PFSK-1 (cell line): ENCODE measurements around the gene SND1.
A peak's percentile ranks its signal among the peaks of the same experiment; 100 is the strongest.

Experiments
- FOXP2 ChIP-seq: optimal IDR thresholded peaks from 2 replicates; pipeline ENCODE3; 2011; ENCODE audit warnings: borderline replicate concordance, control low read depth, inconsistent platforms; ENCODE audit not compliant: insufficient read depth; ENCODE audit errors: extremely low read length, extremely low read depth
- POLR2AphosphoS5 ChIP-seq: IDR thresholded peaks from 2 replicates; pipeline ENCODE4 v1.6.1; 2012; ENCODE audit warnings: low read depth, mild to moderate bottlenecking, control low read depth, low read length, moderate library complexity
- REST ChIP-seq, 2 experiments: IDR thresholded peaks; 2 replicates each; pipeline versions ENCODE4 v1.6.1 to v1.8.0; 2011 to 2012; ENCODE audit warnings: low read depth in 2 of 2, low read length in 2 of 2, control low read depth in 1 of 2, inconsistent platforms in 1 of 2, mild to moderate bottlenecking in 1 of 2, moderate library complexity in 1 of 2; ENCODE audit not compliant: insufficient read depth in 1 of 2
- TAF1 ChIP-seq: IDR thresholded peaks from 2 replicates; pipeline ENCODE4 v1.6.1; 2012; ENCODE audit warnings: low read length, control low read depth, borderline replicate concordance; ENCODE audit not compliant: insufficient read depth

- TF ChIP-seq POLR2AphosphoS5 (no peak), TAF1 (no peak), FOXP2 (peak; percentile 67), REST (IDR thresholded peaks at IDR 0.05; ENCODE audit: insufficient read depth in 1 of 2, low read depth in 2 of 2, low read length in 2 of 2) (no peak)
These were observed 451.6 kb downstream of the SND1 start for GRCh38 chr7:128103498-128104107.
